HK-2 (cell line): ENCODE data around the gene MYADML2.
A peak's percentile ranks its signal among the peaks of the same experiment; 100 is the strongest.

ENCODE experiments used
- DNase-seq: peaks from one replicate; pipeline ENCODE4 v3.0.0-alpha.2; 2018; ENCODE audit not compliant: unreplicated experiment

Gene MYADML2

DNA sequence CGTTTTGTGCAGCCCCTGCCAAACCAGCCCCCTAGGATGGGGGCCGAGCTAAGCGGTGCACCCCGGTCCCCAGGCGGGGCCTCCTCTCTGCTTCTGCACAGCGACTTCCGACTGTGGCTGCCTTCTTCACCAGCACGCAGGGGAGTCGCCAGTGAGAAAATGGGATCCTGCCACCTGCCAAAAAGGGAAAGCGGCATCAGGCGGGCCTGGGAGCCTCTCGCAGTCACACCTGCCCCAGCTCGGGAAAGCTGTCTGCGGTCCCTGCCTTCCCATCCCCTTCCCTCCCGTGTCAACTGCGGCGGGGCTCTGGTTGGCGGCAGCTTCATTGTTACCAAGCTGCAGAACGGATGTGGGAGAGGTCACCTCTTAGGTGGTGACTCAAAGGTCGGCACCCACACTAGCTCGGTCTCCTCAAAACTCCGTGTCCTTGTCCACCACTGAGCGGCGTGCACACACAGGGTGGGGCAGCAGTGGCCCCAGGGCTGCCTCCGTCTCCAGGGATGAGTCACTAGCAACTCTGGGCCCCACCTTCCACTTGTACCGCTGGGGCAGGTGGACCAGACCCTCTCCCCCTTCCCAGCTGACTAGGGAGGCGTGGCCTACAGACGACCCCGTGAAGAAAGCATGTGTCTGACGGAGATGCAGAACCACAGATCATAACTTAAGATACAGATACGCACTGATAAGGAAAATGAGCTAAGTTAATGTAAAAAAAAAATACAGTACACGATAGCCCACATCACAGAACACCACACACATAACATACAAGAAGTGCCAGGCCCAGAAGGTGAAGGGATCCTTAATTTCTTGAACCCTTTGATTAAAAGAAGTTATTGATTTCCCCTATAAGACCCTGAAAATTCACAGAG lies 34.4 kb downstream of the MYADML2 start:
- no peak for DNase-seq

DNA sequence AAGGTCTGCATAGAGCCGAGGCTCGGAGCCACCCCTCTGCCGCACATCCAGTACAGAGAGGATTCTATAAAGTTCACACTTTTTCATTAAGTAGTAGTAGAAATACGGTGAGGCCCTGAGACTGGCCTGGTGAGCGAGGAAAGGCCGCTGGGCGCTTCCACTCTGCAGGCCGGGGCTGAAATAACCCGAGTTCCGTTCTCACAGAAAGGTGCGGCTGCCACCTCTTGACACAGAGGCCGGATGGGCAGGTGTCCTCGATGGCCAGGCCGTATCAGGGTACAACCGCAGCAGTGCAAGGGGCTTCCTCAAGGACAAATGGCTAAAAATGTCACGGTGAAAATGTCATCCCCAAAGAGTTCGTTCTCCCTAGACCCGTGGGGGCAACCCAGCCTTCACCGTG lies 35.1 kb downstream of the MYADML2 start:
- no peak for DNase-seq

DNA sequence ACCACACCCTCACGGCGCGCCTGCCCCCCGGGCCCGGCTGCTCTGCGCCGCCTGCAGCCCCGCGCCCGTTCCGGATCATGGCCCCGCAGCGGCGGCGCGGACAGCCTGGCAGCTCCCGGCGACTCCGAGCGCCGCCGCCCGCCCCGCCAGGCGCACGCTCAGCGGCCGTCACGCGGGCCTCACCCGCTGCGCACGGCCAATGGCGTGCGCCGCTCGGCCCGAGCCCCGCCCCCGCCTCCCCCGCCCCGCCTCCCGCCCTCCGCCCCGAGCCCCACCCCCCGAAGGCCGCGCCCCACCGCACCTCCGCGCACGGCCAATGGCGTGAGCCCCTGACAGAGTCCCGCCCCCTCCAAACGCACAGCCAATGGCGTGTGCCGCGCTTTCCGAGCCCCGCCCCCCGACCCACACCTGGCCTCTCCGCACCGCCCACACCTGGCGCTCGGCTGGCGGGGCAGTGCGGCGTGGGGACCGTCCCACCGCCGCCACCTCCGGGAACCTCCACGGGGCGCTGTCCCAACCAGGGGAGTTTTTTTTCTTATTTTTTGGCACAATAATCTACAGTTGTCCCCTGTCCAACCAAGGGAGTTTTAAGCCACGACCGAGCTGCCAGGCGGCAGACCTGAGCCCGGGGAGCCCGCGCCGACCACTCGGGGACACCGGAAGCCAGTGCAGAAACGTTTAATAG lies 35.6 kb downstream of the MYADML2 start, which contains the start of gene PCYT2:
Gene PCYT2, minus strand, starts transcription at position 123 of the 685 bp plus-strand sequence. Its CDS starts 44 bp downstream, at position 79.
- peak; percentile 95 for DNase-seq

DNA sequence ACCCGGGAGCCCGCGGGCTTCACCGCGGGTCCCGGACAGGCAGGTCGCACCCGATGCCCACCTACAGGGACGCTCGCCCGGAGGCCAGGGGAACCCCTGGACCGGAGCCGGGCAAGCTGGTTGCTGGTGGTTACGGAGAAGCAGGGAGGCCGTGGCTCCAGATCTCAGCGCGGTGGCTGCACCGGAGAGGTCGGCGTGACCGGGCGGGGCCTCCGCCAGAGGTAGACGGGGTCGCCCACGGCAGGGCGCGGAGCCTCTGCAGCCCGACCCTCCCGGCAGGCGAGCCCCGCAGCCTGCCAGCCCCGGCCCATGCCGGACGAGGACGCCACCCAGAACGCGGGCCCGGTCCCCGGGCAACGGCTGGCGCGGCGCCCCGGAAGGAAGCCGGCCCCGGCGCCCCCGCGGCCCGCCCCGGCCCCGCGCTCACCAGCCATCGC lies 36.2 kb downstream of the MYADML2 start:
- no peak for DNase-seq

DNA sequence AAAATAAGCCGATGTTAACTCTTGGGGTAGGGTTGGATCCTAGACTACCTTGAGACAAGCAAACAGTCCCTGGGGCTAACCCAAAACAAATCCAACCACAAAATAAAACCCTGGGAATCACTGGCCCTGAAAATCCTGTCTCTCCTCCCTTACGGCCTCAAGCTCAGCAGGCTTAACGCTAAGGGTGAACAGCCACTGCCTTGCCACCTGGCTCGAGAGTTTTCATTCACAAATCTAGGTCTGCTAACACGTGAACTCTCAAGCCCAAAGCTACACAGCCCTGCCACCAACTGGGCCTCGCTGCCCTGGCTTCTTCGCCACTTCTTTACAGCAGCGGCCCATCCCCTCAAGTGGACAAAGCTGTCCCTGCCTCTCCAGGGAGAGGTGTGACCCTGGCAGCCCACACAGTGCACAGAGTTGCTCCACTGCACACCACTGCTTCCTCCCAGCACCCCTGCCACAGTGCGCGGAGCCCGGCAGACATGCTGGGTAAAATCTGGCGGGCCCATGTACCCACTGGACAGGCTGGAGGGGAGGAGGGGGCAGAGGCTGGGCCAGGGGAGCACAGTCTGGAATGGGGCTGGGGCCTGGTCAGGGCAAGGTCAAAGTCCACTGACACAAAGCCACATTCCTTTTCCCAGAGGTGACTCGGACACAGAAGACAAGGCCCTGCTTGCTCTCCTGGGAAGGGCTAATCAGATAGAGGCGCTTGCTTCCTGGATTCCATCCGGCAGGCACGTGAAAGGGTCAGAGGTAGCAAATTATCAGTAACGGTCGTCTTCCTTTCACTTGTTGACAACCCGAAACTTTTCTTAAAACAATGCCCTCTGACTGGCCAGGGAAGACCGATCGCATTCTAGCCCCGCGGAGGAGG lies 36.8 kb downstream of the MYADML2 start:
- DNase-seq = peak; percentile 51

DNA sequence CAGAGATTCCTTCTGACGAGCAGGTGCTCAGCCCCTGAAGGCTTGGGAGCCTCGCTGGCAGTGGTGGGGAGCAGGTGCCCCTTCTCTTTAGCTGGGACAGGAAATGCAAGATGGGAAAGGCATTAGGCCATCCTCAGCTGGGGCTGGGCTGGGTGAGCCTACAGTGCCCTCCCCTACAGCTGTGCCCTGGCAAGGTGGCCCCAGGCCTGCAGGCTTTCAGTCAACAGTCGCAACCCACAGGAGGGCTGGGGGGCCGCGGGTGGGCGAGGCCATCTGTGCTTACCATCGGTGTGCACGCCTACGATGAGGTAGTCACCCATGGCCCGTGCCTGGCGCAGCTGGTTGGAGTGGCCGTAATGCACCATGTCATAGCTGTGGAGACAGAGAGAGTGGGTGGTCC lies 37.8 kb downstream of the MYADML2 start:
- DNase-seq = no peak

DNA sequence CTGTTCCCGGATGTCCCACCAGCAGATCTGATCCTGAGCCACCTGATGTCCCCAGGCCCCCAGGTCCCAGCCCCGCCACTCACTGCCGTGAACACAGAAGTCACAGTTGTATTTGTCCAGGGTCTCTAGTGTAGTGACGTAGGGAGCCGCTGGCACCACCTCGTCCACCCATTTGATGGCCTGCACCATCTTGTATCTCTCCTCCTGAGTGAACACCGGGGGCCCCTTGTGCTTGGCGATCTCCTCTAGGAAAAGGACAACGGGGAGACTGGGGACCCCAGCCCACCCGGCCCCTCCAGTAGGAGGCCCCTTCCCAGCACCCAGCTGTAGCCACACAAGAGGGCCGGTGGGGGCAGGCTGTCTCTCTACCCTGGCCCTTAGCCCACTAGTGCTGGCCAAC lies 38.2 kb downstream of the MYADML2 start:
- DNase-seq = no peak

DNA sequence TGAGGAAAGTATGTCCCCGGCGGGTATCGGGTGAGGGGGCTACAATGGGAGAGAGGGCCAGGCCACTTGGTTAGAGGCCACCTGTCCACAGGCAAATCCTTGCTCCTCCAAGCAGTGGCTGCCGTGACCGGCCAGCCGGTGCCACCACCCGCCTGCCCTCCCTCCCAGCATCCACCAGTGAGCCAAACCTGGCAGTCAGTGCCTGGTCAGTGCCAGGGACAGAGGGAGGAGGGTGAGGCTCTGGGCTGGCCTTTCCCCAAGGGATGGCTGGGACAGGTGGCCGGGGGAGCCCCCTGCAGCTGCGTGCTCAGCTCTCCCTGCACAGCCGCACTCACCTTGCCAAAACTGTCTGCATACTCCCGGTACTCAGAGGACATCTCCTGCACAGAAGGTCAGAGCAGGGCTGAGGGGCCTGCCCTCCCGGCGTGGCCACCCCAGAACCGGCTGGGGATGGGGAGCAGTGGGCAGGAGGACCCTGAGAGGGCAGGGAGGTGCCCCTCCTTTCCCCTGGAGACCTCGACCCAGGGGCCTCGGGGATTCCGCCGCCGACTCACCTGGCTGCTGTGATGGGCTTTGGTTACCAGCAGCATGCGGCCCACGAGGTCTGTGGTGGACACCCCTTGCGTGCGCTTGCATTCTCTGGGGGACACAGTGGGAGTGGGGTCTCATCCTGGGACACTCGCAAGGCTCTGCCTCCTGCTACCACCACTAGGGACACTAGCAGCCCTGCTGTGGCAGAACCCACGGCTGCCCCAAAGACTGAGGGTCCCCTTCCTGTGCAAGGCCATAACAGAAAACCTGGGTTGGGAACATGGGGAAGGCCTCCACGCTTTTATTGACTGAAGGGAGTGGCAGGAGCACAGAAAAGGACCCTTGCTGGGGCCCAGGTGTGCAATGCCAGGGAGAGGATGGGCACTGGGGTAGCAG lies 39.6 kb downstream of the MYADML2 start:
- no peak for DNase-seq

DNA sequence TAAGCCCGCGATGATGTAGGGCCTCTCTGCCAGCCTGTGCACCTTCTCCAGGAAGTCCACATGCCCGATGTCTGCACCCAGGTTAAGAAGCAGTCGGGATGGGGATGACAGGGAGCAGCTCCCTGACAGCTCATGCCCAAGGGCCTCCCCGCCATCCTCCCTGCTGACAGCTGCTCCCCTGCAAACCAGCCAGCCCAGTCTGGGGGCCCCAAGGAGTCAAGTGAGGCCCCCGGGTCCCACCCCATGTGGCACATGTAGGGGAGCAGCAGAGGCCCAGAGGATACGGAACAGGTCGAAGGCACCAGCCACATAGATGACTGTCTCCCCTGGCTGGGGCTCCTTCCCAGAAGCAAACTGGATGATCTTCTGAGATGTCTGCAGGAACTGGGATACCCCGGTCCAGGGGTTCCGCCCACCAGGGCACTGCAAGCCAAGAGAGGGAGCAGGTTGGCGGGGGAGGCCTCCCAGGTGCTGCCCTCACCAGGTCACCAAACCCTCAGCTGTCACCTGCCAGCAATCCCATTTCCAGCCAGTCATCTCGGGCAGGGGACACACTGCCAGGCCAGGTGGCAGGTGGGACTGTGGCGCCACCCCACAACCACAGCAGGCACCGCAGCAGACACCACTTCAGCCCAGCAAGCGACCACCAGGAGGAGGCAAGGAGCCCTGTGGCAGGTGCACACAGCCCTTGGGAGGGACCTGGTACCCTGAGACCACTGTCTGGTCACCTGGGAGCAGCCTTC lies 40.4 kb downstream of the MYADML2 start:
- no peak for DNase-seq

DNA sequence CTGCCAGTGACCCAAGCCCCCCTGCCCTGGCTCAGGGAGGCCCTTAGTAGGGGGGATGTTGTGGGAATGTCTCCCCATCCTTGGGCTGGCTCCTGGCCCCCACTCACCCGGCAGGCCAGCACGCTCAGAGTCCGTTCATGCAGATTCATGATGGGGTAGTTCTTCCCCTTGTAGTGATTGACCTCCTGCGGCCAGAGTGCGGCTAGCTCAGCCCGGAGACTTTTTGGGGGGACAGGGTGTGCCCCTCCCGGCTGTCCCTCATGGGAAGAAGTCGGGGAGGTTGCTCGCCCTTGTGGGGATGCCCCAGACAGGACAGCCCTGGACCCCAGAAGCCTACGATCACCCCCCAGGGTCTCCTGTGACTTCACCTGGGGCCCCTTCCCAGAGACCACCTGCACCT lies 41.0 kb downstream of the MYADML2 start:
- no peak for DNase-seq

DNA sequence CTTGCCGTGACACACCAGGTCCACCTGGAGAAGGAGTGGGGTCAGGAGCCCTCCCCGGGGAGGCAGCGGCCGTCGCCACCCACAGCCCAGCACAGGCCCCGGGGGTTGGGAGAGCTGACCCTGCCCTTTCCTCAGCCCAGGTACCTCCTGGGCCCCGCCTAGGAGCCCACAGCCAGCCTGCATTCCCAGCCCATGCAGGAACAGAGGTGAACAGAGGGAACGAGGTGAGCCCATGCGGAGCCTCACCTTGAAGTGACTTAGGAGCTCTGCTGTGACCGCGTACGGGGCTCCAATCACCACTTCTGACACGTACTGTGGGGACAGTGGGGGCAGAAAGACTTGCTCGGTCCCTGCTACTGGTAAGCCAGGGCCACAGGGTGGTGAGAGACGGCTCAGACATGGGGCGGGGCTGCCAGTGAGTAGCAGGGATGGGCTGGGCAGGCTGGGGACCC lies 41.6 kb downstream of the MYADML2 start:
- DNase-seq = no peak

DNA sequence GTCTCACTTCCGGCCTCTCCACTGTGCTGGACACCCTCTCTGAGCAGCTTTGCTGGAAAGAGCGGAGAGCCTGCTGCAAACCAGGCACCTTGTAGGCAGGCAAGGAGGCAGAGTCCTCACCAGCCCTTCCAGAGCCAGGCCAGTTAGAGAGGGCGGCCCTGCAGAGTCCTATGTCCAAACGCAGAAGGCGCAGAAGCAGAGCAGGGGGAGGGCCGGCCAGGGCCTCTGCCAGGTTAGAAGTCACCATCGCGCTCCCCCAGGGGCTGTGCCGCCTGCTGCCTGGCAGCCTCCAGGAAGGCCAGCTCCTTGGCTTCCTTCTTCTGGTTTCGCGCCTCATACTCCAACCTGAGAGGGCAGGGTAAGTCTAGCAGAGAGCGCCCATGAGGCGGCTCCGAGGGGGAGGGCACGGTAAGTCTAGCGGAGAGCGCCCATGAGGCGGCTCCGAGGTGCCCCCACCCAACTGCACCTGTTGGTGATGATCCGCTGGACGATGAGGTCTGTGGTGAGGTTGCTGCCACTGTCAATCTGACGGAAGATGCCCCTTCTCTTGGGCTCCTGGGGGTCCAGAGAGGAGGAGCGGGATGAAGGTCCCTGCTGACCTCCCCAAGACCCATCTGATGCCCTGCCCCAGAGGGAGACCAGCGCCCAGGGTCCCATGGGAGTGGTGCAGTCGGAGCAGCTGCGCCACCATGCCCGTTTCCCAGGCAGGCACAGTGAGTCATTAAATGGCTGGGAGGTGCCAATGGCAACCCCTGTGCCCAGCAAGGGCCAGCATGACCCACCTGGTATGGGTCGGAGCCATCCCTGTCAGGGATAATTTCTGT lies 42.2 kb downstream of the MYADML2 start:
- no peak for DNase-seq

DNA sequence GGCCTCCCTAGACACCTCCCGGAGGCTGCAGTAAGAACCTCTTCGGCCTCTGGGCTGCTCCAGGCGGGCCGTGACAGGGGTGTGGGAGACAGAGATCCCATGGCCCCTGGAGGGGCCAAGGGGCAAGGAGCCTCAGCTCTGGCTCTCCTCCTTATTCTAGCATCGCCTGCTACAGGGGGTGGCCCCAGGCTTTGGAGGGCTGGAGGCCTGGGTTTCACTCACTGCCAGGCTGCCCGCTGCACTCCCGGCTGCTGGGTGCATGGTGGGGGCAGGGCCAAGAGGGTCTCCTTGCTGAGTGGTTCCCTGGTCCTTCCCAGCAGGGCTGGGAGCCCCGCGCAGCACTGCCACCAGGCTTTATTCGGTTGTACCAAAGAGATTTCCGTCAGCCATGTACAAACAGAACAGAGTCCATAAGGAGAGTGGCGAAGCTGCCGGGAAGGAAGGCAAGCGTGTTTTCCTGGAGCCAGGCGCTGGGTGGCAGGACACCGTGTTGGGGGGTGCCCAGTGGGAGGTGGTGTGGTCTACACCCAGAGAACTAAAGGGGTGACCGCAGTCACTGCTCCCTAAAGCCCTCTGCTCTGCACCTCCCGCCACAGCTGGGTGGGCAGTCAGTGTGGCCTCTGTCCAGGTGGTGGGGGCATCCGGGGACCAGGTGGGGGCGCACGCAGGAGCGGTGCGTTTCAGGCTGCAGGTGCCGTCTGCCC lies 43.0 kb downstream of the MYADML2 start:
- no peak for DNase-seq

DNA sequence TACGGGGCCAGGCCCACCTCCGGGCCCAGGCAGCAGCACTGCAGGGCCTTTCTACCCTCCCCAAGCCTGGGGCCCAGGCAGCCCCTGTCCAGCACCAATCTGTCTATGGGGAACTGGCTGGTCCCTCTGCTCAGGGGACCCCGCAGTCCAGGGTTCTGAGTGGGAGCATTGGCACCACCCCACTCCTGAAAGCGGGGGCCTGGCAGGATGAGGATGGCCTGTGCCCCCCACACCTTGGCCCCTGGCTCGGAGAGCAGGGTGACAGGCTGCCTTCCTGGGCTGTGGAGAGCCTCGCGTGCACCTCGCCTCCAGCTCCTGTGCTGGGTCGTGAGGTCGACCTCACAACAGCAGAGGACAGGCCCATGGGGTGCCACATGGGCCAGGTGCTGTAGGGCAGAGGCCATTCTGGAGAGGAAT lies 43.6 kb downstream of the MYADML2 start:
- no peak for DNase-seq

DNA sequence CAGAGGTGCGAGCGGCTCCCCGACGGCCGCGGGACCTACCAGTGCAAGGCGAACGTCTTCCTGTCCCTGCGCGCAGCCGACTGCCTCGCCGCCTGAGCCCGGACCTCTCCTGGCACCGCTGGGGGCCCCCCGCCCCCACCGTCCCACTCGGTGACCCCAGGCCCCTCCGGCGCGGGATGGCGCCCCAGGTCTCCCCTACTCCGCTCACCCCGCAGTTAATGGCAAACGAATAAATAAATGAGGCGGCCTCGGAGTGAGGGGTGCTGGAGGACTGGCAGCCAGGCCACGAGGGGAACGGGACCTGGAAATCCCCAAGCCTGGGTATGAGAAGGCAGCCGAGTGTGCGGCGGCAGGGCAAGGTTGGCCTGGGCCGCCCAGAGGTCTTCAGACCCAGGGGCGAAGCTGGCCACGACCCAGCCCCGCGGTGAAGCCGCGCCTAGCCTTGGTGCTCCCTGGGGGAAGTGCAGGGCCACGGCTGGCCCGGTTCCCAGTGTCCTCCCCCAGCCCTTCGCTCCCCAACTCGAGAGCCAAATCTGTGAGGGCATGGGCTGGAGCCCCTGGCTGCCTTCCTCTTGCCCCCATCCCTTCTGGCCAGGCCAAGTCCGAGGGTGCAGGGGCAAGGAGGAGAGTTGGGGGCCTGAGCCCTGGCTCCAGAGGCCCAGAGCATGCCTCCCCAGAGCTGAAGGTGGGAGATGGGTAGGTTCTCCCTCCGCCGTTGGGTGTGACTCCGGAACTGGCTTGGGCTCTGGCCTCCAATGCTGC lies 44.2 kb downstream of the MYADML2 start:
- no peak for DNase-seq

DNA sequence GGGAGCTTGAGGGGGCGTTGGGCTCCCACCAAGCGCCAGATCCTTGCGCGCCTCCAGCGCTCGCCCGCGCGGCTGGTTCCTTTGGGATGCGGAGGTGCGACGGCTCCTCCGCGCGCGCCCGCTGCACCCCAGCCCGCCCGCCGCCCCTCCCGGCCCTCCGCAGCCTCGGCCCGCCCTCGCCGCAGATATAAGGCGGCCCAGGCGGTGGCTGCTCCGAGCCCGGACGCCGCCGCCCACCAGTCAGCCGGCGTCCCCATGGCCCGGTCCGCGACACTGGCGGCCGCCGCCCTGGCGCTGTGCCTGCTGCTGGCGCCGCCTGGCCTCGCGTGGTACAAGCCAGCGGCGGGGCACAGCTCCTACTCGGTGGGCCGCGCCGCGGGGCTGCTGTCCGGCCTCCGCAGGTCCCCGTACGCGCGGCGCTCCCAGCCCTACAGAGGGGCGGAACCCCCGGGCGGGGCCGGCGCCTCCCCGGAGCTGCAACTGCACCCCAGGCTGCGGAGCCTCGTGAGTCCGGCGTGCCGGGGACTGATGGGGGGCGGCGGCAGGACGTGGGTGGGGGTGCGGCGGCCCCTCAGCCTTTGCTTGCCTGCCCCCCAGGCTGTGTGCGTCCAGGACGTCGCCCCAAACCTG lies 44.9 kb downstream of the MYADML2 start, which contains the start of gene NPB:
Gene NPB, plus strand, starts transcription at position 216 of the 630 bp plus-strand sequence. Its CDS starts 40 bp downstream, at position 256.
- DNase-seq = no peak
